Sigmoid colon (tissue), 7 donors: Measurements from ENCODE around the gene TRPM3. TPM values are rescaled to one million over a fixed set of nuclear protein-coding genes. Genes with fewer than 3 reads are reported as not detected.

Experiments
- DNase-seq: peaks from one replicate; pipeline ENCODE4 v3.0.0-alpha.2; 2019
- H3K27ac ChIP-seq, 4 donors: fragments of 200-600 bp; sonication (generic); one replicate each; pipeline ENCODE4 v1.5.1; 2016 to 2019; ENCODE audit warnings: mild to moderate bottlenecking in 1 of 4
- H3K27me3 ChIP-seq, 3 donors: fragments of 200-600 bp; sonication (generic); one replicate each; pipeline ENCODE4 v1.5.1; 2019; ENCODE audit warnings: mild to moderate bottlenecking in 1 of 3
- H3K36me3 ChIP-seq, 4 donors: fragments of 200-600 bp; sonication (generic); one replicate each; pipeline ENCODE4 v1.5.1; 2016 to 2019
- H3K4me1 ChIP-seq, 4 donors: fragments of 200-600 bp; sonication (generic); one replicate each; pipeline ENCODE4 v1.5.1; 2017 to 2019
- H3K4me3 ChIP-seq, 4 donors: fragments of 200-600 bp; sonication (generic); one replicate each; pipeline ENCODE4 v1.5.1; 2017 to 2019; ENCODE audit warnings: mild to moderate bottlenecking in 2 of 4, moderate library complexity in 1 of 4
- H3K9me3 ChIP-seq, 4 donors: fragments of 200-600 bp in 3 of 4; sonication (generic) in 3 of 4; one replicate each; pipeline versions ENCODE4 v1.5.1 to v1.6.1; 2013 to 2019
- CTCF ChIP-seq, 4 experiments: fragments of 450-650 bp in 3 of 4; fragments of 200-600 bp in 1 of 4; IDR thresholded peaks; one replicate each; pipeline ENCODE4 v1.5.1; 2016 to 2019; ENCODE audit warnings: antibody characterized with exemption in 4 of 4, mild to moderate bottlenecking in 3 of 4, moderate library complexity in 2 of 4
- EP300 ChIP-seq, 4 donors: sonication (generic); formaldehyde crosslinking; IDR thresholded peaks; one replicate each; pipeline ENCODE4 v1.6.1; 2017; ENCODE audit warnings: antibody characterized with exemption in 4 of 4
- POLR2A ChIP-seq, 2 donors: fragments of 450-650 bp; IDR thresholded peaks; one replicate each; pipeline ENCODE4 v1.6.1; 2016; ENCODE audit warnings: antibody characterized with exemption in 2 of 2, mild to moderate bottlenecking in 2 of 2, moderate library complexity in 2 of 2
- POLR2AphosphoS5 ChIP-seq, 4 donors: sonication (generic); formaldehyde crosslinking; IDR thresholded peaks; one replicate each; pipeline ENCODE4 v1.6.1; 2017; ENCODE audit warnings: antibody characterized with exemption in 4 of 4
- WGBS, 2 donors: extraction: QIAGEN DNeasy Blood & Tissue Kit; methylation state at CpG; one replicate each; pipeline ENCODE4 v1.1.7; 2013; 5-methylcytosine and 5-hydroxymethylcytosine counted together
- intact Hi-C: fragments of 100-400 bp; cut with DNase I; formaldehyde crosslinking; loops from one replicate; pipeline ENCODE4 v1.15.1; 2023
- polyA plus RNA-seq, 3 donors: library from polyadenylated mRNA; stranded (reverse); fragments of 200-250 nt; gene quantifications; one replicate each; pipeline ENCODE4 v1.2.3, GENCODE V29; 2013
- small RNA-seq, 3 donors: library from RNA; depleted of rRNA; stranded (forward); fragments of <200 nt; gene quantifications; one replicate each; pipeline ENCODE3, GENCODE V24; 2016
- total RNA-seq, 4 donors: library from RNA; depleted of rRNA; stranded (reverse); fragments of >200 nt; gene quantifications; one replicate each; pipeline ENCODE4 v1.1.0, GENCODE V29; 2016
- donor health status: healthy with polysubstance abuse.
- donor health status: Bipolar disorder and iron deficiency.
- donor health status: healthy.

Gene TRPM3
- total and polyA plus RNA-seq, 7 donors: 0.07 to 1.8 (median 0.41) TPM; not detected in 2

DNA sequence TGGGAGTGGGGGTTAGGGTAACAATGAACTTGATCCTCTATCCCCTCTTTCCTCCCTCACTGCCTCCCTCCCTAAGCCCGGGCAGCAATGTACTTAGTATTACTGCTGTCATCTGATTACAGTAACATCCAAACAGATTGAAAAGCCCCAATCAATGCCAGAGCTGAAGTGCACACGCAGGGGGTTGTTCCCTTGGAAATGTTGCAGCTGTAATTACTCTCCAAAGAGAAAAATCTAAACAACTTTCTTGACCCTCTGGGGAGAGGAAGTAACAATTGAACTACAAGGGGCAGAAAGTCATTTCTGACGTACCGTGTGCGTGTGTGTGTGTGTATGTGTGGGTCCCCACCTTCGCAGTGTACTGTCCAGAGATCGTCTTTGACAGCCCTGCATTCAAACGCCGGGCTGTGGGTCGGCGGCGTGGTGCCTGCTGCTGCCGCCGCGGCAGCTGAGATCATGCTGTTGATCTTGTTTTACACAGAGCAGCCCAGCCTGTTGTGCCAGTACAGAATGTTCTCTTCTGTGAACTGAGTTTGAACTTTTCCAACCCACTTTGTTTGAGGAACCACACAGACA, 640.9 kb downstream of the TRPM3 start:
- WGBS, 2 donors: 8 to 44% methylated on average over 15 of the region's 15 CpGs
- peak overlapping the region in 2 of 4 donors; percentile 14 for H3K4me3 ChIP-seq

DNA sequence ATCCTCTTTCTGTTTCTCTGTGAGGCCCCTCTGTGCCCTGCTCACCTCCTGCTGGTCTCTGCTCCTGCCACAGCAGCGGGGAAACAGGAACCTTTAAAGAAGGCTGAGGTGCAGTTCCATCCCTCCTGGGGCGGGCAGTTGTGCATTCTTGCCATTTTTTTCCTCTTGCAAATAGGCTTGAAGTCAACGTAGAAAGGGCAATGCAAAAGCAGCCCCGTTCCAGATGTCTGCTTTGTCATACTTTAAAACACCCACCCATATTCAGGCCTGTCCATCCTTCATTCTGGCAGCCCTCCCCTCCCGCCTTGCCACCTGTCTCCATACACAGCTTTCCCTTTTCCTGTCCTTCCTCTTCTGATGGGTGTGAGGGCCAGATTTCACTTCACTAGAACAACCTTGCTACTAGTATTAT, 641.5 kb downstream of the TRPM3 start:
- WGBS, 2 donors: 26 to 61% methylated on average over 5 of the region's 5 CpGs
- intact Hi-C loops: loop anchor here (1.0 to 10.0 kb wide), 6 partner anchors 60 to 1885 kb away; partner anchors contain the start of gene ZFAND5
- Histone ChIP-seq H3K9me3 (no peaks in the 10 kb centered on the region), H3K36me3 (no peaks in the 10 kb centered on the region), H3K27ac (peak overlapping the region; percentile 90 to 98 (median 94)), H3K4me3 (peak overlapping the region in 2 of 4 donors; percentile 14), H3K4me1 (peaks cover 4 to 94% (median 76%) of the 10 kb centered on the region in 4 donors), H3K27me3 (no peaks in the 10 kb centered on the region)
- no peak for TF ChIP-seq POLR2A (IDR thresholded peaks at IDR 0.05)
- TF ChIP-seq CTCF (IDR thresholded peaks at IDR 0.05): no peak
- TF ChIP-seq POLR2AphosphoS5 (IDR thresholded peaks at IDR 0.05): no peak
- TF ChIP-seq EP300 (IDR thresholded peaks at IDR 0.05): no peak
- DNase-seq: peak; percentile 72

More for the DNA sequence above, 640.9 kb downstream of the TRPM3 start:
- Histone ChIP-seq H3K4me1 (peaks cover 4 to 94% (median 77%) of the 10 kb centered on the region in 4 donors), H3K27ac (peak overlapping the region; percentile 90 to 98 (median 94)), H3K36me3 (no peaks in the 10 kb centered on the region), H3K9me3 (no peaks in the 10 kb centered on the region), H3K27me3 (no peaks in the 10 kb centered on the region)
- intact Hi-C loops: loop anchor here (1.0 to 10.0 kb wide), 4 partner anchors 60 to 1884 kb away; partner anchors contain the start of gene ZFAND5
- DNase-seq: peak; percentile 98
- TF ChIP-seq POLR2A (IDR thresholded peaks at IDR 0.05): peak; percentile 39 to 66
- no peak for TF ChIP-seq CTCF (IDR thresholded peaks at IDR 0.05)
- TF ChIP-seq POLR2AphosphoS5 (IDR thresholded peaks at IDR 0.05): peak; percentile 94 to 99 (median 98)
- TF ChIP-seq EP300 (IDR thresholded peaks at IDR 0.05): peak; percentile 99 to 100 (median 100)

Small RNAs within 50 kb of the gene (small RNA-seq; reads per million reads assigned to genes)
- 12.2 to 20.3 (median 18.1) reads per million in 3 donors for gene MIR204
- gene RN7SL726P: 0 to 0.06 (median 0) reads per million in 3 donors
